Esophagus muscularis mucosa (tissue), 4 donors: ENCODE data around the gene BTBD9.

Experiments used
- CTCF ChIP-seq, 3 experiments: fragments of 200-600 bp in 2 of 3; fragments of 450-650 bp in 1 of 3; sonication (generic) in 2 of 3; IDR thresholded peaks; one replicate each; pipeline ENCODE4 v1.5.1; 2017 to 2019; ENCODE audit warnings: antibody characterized with exemption in 3 of 3, mild to moderate bottlenecking in 2 of 3, moderate library complexity in 1 of 3
- EP300 ChIP-seq: sonication (generic); formaldehyde crosslinking; IDR thresholded peaks from one replicate; pipeline ENCODE4 v1.6.1; 2017; ENCODE audit warnings: antibody characterized with exemption
- POLR2A ChIP-seq: fragments of 450-650 bp; IDR thresholded peaks from one replicate; pipeline ENCODE4 v1.6.1; 2017; ENCODE audit warnings: antibody characterized with exemption, moderate library complexity, mild to moderate bottlenecking, low read depth

- TF ChIP-seq CTCF (IDR thresholded peaks at IDR 0.05): no peak
- TF ChIP-seq POLR2A: no peak
- TF ChIP-seq EP300: no peak
Observed at GRCh38 chr6:38209371-38210260, 430.1 kb downstream of the BTBD9 start.
